Measurements from ENCODE around the gene DROSHA. TPM values are rescaled to one million over a fixed set of nuclear protein-coding genes. Genes with fewer than 3 reads are reported as not detected.

Gene DROSHA
- total and polyA plus RNA-seq, 8 donors: 46.6 to 112 (median 89.2) TPM

- TF ChIP-seq CTCF (IDR thresholded peaks at IDR 0.05): no peak
- DNase-seq (no peak), ATAC-seq (no peak)
- Histone ChIP-seq H3K4me1 (no peaks in the 10 kb centered on the region), H3K4me3 (no peak overlapping the region), H3K9me3 (no peaks in the 10 kb centered on the region), H3K36me3 (peaks cover 0 to 58% of the 10 kb centered on the region in 2 donors), H3K27me3 (no peaks in the 10 kb centered on the region), H3K27ac (no peak overlapping the region)
- intact Hi-C loops (cut with DNase I): loop anchor here in 1 of 2 donors (10.0 kb wide), 1 partner anchor 647 kb away; no protein-coding TSS in a partner anchor
Measured at GRCh38 chr5:31481531-31482165, 50.2 kb downstream of the DROSHA start.

- ATAC-seq (no peak), DNase-seq (no peak)
- no peak overlapping the region for H3K27ac ChIP-seq
- H3K36me3 ChIP-seq: peaks cover 0 to 46% of the 10 kb centered on the region in 2 donors
- intact Hi-C loops (cut with DNase I): loop anchor here in 1 of 2 donors (10.0 kb wide), 1 partner anchor 645 kb away; no protein-coding TSS in a partner anchor
- TF ChIP-seq CTCF (IDR thresholded peaks at IDR 0.05): no peak
- H3K4me3 ChIP-seq: no peak overlapping the region
- no peaks in the 10 kb centered on the region for H3K4me1 ChIP-seq
- no peaks in the 10 kb centered on the region for H3K27me3 ChIP-seq
- no peaks in the 10 kb centered on the region for H3K9me3 ChIP-seq
Measured at GRCh38 chr5:31479706-31480105, 52.2 kb downstream of the DROSHA start.

GRCh38 chr5:31478901-31479300, 53.0 kb downstream of the DROSHA start:
- Histone ChIP-seq H3K36me3 (peaks cover 0 to 44% of the 10 kb centered on the region in 2 donors), H3K27me3 (no peaks in the 10 kb centered on the region), H3K4me1 (no peaks in the 10 kb centered on the region), H3K27ac (no peak overlapping the region), H3K4me3 (no peak overlapping the region), H3K9me3 (no peaks in the 10 kb centered on the region)
- intact Hi-C loops (cut with DNase I): no loop called here
- no peak for TF ChIP-seq CTCF (IDR thresholded peaks at IDR 0.05)
- DNase-seq (no peak), ATAC-seq (no peak)

GRCh38 chr5:31477971-31478370, 53.9 kb downstream of the DROSHA start:
- no peak for DNase-seq
- no peaks in the 10 kb centered on the region for H3K9me3 ChIP-seq
- no peak for ATAC-seq
- peaks cover 0 to 41% of the 10 kb centered on the region in 2 donors for H3K36me3 ChIP-seq
- no peaks in the 10 kb centered on the region for H3K27me3 ChIP-seq
- no peak for TF ChIP-seq CTCF (IDR thresholded peaks at IDR 0.05)
- no peak overlapping the region for H3K27ac ChIP-seq
- no peaks in the 10 kb centered on the region for H3K4me1 ChIP-seq
- intact Hi-C loops (cut with DNase I): no loop called here
- H3K4me3 ChIP-seq: no peak overlapping the region

- Histone ChIP-seq H3K4me1 (no peaks in the 10 kb centered on the region), H3K4me3 (no peak overlapping the region), H3K9me3 (no peaks in the 10 kb centered on the region), H3K27me3 (no peaks in the 10 kb centered on the region), H3K27ac (no peak overlapping the region), H3K36me3 (peaks cover 0 to 37% of the 10 kb centered on the region in 2 donors)
- TF ChIP-seq CTCF (IDR thresholded peaks at IDR 0.05): no peak
- ATAC-seq: no peak
- DNase-seq: no peak
- intact Hi-C loops (cut with DNase I): no loop called here
Measured at GRCh38 chr5:31477516-31477915, 54.4 kb downstream of the DROSHA start.

All from left lung (tissue), 10 donors.